Gastrocnemius medialis (tissue), 4 donors: ENCODE results near the gene ZNF438. TPM values are rescaled to one million over a fixed set of nuclear protein-coding genes. Genes with fewer than 3 reads are reported as not detected.

ENCODE experiments used
- ATAC-seq, 2 donors: fragments of 150-250 bp; one replicate each; pipeline ENCODE4 v1.9.1; 2016
- DNase-seq, 2 donors: peaks; one replicate each; pipeline ENCODE4 v3.0.0-alpha.2; 2019
- H3K27ac ChIP-seq, 4 donors: fragments of 200-600 bp; sonication (generic); 1 replicate in 1 of 4; 2 replicates in 3 of 4; pipeline ENCODE4 v1.5.1; 2016 to 2018; ENCODE audit warnings: mild to moderate bottlenecking in 2 of 4, moderate library complexity in 1 of 4
- H3K27me3 ChIP-seq, 3 donors: fragments of 200-600 bp; sonication (generic) in 2 of 3; 1 replicate in 1 of 3; 2 replicates in 2 of 3; pipeline versions ENCODE4 v1.5.1 to v1.6.0; 2016 to 2019; ENCODE audit warnings: mild to moderate bottlenecking in 1 of 3, moderate library complexity in 1 of 3
- H3K36me3 ChIP-seq, 2 donors: fragments of 200-600 bp; sonication (generic) in 1 of 2; one replicate each; pipeline ENCODE4 v1.5.1; 2017 to 2018
- H3K4me1 ChIP-seq, 2 donors: fragments of 200-600 bp; sonication (generic) in 1 of 2; one replicate each; pipeline ENCODE4 v1.5.1; 2016 to 2017; ENCODE audit warnings: mild to moderate bottlenecking in 2 of 2
- H3K4me3 ChIP-seq, 4 donors: fragments of 200-600 bp; sonication (generic) in 3 of 4; 1 replicate in 1 of 4; 2 replicates in 3 of 4; pipeline ENCODE4 v1.5.1; 2016 to 2019; ENCODE audit warnings: mild to moderate bottlenecking in 2 of 4
- H3K9me3 ChIP-seq, 3 donors: fragments of 200-600 bp; sonication (generic) in 2 of 3; 1 replicate in 1 of 3; 2 replicates in 2 of 3; pipeline ENCODE4 v1.5.1; 2016 to 2019
- POLR2A ChIP-seq, 2 donors: fragments of 450-650 bp; IDR thresholded peaks; one replicate each; pipeline ENCODE4 v1.6.1; 2017; ENCODE audit warnings: antibody characterized with exemption in 2 of 2, mild to moderate bottlenecking in 2 of 2, moderate library complexity in 2 of 2
- in situ Hi-C, 4 donors: fragments of 200-750 bp; cut with MboI; loops; one replicate each; pipeline versions ENCODE4 v1.15.0 to v1.8.0; 2017; ENCODE audit warnings: low sequenced_read_pairs in 4 of 4
- intact Hi-C: fragments of 100-400 bp; cut with DNase I; formaldehyde crosslinking; loops from one replicate; pipeline ENCODE4 v1.15.1; 2023; ENCODE audit warnings: low total_unique reads
- total RNA-seq, 4 donors: library from RNA; depleted of rRNA; stranded (reverse); fragments of >200 nt; gene quantifications; one replicate each; pipeline versions ENCODE4 v1.1.0 to v1.2.3, GENCODE V29; 2016
- TF ChIP-seq, protein P1 (sequence below), 5 experiments: fragments of 450-650 bp in 3 of 5; fragments of 200-600 bp in 2 of 5; sonication (generic) in 2 of 5; IDR thresholded peaks in 4 of 5; conservative IDR thresholded peaks in 1 of 5; 1 replicate in 4 of 5; 2 replicates in 1 of 5; pipeline ENCODE4 v1.5.1; 2016 to 2019; ENCODE audit warnings: antibody characterized with exemption in 5 of 5, mild to moderate bottlenecking in 3 of 5, moderate library complexity in 3 of 5

The ZNF438 gene
- total RNA-seq, 4 donors from 2014 or later, result 14.4 to 37.0 (median 26.5) TPM

GRCh38 chr10:30858499-30858898 lies 173.2 kb downstream of the ZNF438 start:
- Histone ChIP-seq H3K9me3 (no peaks in the 10 kb centered on the region), H3K4me3 (no peak overlapping the region), H3K36me3 (no peaks in the 10 kb centered on the region), H3K27ac (peak overlapping the region; percentile 68 to 78 (median 70)), H3K4me1 (peaks cover 47 to 58% of the 10 kb centered on the region in 2 donors), H3K27me3 (no peaks in the 10 kb centered on the region)
- intact Hi-C loops (no loop called here), in situ Hi-C loops (no loop called here)
- DNase-seq (no peak), ATAC-seq (no peak)
- TF ChIP-seq POLR2A (IDR thresholded peaks at IDR 0.05), result no peak
- TF ChIP-seq, protein P1, sequence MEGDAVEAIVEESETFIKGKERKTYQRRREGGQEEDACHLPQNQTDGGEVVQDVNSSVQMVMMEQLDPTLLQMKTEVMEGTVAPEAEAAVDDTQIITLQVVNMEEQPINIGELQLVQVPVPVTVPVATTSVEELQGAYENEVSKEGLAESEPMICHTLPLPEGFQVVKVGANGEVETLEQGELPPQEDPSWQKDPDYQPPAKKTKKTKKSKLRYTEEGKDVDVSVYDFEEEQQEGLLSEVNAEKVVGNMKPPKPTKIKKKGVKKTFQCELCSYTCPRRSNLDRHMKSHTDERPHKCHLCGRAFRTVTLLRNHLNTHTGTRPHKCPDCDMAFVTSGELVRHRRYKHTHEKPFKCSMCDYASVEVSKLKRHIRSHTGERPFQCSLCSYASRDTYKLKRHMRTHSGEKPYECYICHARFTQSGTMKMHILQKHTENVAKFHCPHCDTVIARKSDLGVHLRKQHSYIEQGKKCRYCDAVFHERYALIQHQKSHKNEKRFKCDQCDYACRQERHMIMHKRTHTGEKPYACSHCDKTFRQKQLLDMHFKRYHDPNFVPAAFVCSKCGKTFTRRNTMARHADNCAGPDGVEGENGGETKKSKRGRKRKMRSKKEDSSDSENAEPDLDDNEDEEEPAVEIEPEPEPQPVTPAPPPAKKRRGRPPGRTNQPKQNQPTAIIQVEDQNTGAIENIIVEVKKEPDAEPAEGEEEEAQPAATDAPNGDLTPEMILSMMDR (IDR thresholded peaks at IDR 0.05 in 4 of 5, conservative IDR thresholded peaks at IDR 0.05 in 1 of 5), result no peak

DNA sequence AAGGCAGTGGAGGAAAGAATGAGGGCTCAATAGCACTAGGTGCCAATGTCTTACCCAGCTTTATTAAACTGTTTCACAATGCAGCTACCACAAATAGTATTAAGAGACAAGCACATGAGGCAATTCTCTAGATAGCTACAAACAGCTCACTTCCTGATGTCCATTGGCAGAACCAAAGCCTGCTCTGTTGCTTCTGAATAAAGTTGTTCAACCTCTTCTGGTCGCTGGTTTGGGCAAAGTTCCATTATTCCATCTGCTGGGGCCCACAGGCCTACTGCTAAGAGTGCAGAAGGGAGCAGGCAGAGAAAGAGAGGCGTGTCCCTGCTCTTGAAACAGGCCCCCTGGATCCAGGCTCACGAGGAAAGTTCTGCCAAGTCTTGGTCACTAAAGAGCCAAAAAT lies 173.9 kb downstream of the ZNF438 start:
- Histone ChIP-seq H3K4me3 (no peak overlapping the region), H3K27me3 (no peaks in the 10 kb centered on the region), H3K4me1 (peaks cover 40 to 53% of the 10 kb centered on the region in 2 donors), H3K36me3 (no peaks in the 10 kb centered on the region), H3K9me3 (no peaks in the 10 kb centered on the region), H3K27ac (peak overlapping the region; percentile 68 to 78 (median 70))
- intact Hi-C loops, result loop anchor here (2.0 kb wide), 1 partner anchor 15 kb away; no protein-coding TSS in a partner anchor
- TF ChIP-seq, protein P1 (IDR thresholded peaks at IDR 0.05 in 4 of 5, conservative IDR thresholded peaks at IDR 0.05 in 1 of 5), result no peak
- no peak for TF ChIP-seq POLR2A (IDR thresholded peaks at IDR 0.05)
- peak; percentile 93 to 94 for ATAC-seq
- peak; percentile 83 to 87 for DNase-seq
- in situ Hi-C loops, result no loop called here

DNA sequence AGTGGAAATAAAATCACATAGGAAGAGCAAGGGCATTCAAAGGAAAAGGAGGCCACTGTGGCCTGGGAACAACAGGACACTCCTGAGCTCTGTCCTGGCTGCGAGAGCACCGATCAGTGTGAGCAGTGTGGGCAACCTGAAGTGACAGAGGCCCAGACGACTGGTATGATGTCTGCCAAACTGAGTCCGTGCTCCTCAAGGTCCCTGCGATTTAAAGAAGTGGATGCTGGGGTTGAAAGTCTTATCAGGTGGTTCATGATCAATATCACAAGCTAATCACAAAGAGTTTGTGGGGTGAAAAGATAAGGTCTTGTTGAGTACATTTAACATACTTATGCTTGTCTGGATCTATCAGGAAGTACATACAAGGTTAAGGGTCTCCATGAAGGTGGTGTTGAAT lies 176.5 kb downstream of the ZNF438 start:
- peak overlapping the region in 1 of 4 donors; percentile 11 for H3K27ac ChIP-seq
- H3K27me3 ChIP-seq, result no peaks in the 10 kb centered on the region
- in situ Hi-C loops (no loop called here), intact Hi-C loops (no loop called here)
- ATAC-seq (no peak), DNase-seq (no peak)
- no peaks in the 10 kb centered on the region for H3K9me3 ChIP-seq
- H3K4me1 ChIP-seq, result peaks cover 25 to 39% of the 10 kb centered on the region in 2 donors
- TF ChIP-seq, protein P1 (IDR thresholded peaks at IDR 0.05 in 4 of 5, conservative IDR thresholded peaks at IDR 0.05 in 1 of 5), result no peak
- no peak for TF ChIP-seq POLR2A (IDR thresholded peaks at IDR 0.05)
- H3K4me3 ChIP-seq, result no peak overlapping the region
- no peaks in the 10 kb centered on the region for H3K36me3 ChIP-seq

GRCh38 chr10:30854656-30855055 lies 177.0 kb downstream of the ZNF438 start:
- H3K9me3 ChIP-seq, result no peaks in the 10 kb centered on the region
- DNase-seq (no peak), ATAC-seq (no peak)
- H3K36me3 ChIP-seq, result no peaks in the 10 kb centered on the region
- H3K27ac ChIP-seq, result no peak overlapping the region
- peaks cover 24 to 36% of the 10 kb centered on the region in 2 donors for H3K4me1 ChIP-seq
- H3K27me3 ChIP-seq, result no peaks in the 10 kb centered on the region
- in situ Hi-C loops, result no loop called here
- TF ChIP-seq, protein P1 (IDR thresholded peaks at IDR 0.05 in 4 of 5, conservative IDR thresholded peaks at IDR 0.05 in 1 of 5), result no peak
- TF ChIP-seq POLR2A (IDR thresholded peaks at IDR 0.05), result no peak
- intact Hi-C loops, result no loop called here
- H3K4me3 ChIP-seq, result no peak overlapping the region

- Histone ChIP-seq H3K27ac (no peak overlapping the region), H3K9me3 (no peaks in the 10 kb centered on the region), H3K27me3 (no peaks in the 10 kb centered on the region), H3K36me3 (peaks cover 0 to 5% of the 10 kb centered on the region in 2 donors), H3K4me3 (no peak overlapping the region), H3K4me1 (peaks cover 8 to 21% of the 10 kb centered on the region in 2 donors)
- intact Hi-C loops (no loop called here), in situ Hi-C loops (no loop called here)
- ATAC-seq (no peak), DNase-seq (no peak)
- TF ChIP-seq, protein P1 (IDR thresholded peaks at IDR 0.05 in 4 of 5, conservative IDR thresholded peaks at IDR 0.05 in 1 of 5), result no peak
- TF ChIP-seq POLR2A (IDR thresholded peaks at IDR 0.05), result no peak
Observed at GRCh38 chr10:30853066-30853465, 178.6 kb downstream of the ZNF438 start.
